HEK293 (cell line): ENCODE data around the gene PIWIL1.

ENCODE experiments used
- CTCF ChIA-PET: fragments of 350-600 bp; formaldehyde crosslinking; extraction: SDS; loops from one replicate; lab custom pipeline; 2021; ENCODE audit warnings: antibody characterized with exemption; lab: Yijun Ruan, JAX
- POLR2A ChIA-PET: fragments of 300-600 bp; formaldehyde crosslinking; extraction: SDS; loops from one replicate; lab custom pipeline; 2020; ENCODE audit warnings: antibody characterized with exemption, inconsistent platforms; lab: Yijun Ruan, JAX
- H3K27ac ChIP-seq: fragments of 200-500 bp; sonication (Bioruptor generic); 2 replicates; pipeline ENCODE4 v1.5.1; 2014; ENCODE audit warnings: low read depth, low read length, control low read depth, inconsistent platforms; ENCODE audit errors: extremely low read depth
- H3K36me3 ChIP-seq, 2 experiments: fragments of 200-500 bp in 1 of 2; sonication (Bioruptor generic) in 1 of 2; 1 replicate in 1 of 2; 2 replicates in 1 of 2; pipeline ENCODE4 v1.5.1; 2014 to 2017; ENCODE audit warnings: inconsistent platforms in 2 of 2, low read length in 2 of 2; ENCODE audit not compliant: control insufficient read depth in 2 of 2, insufficient read depth in 1 of 2
- H3K4me1 ChIP-seq: fragments of 200-500 bp; sonication (Bioruptor generic); 2 replicates; pipeline ENCODE4 v1.5.1; 2014; ENCODE audit warnings: mild to moderate bottlenecking, low read length, inconsistent platforms; ENCODE audit not compliant: control insufficient read depth, insufficient read depth
- H3K4me3 ChIP-seq: 2 replicates; pipeline ENCODE4 v1.5.1; 2011; ENCODE audit warnings: low read depth, mild to moderate bottlenecking, control low read depth, low read length, moderate library complexity
- H3K9me3 ChIP-seq: fragments of 200-500 bp; sonication (Bioruptor generic); 2 replicates; pipeline ENCODE4 v1.5.1; 2014; ENCODE audit warnings: low read depth, low read length, inconsistent platforms; ENCODE audit not compliant: control insufficient read depth, insufficient read depth
- EGR2 ChIP-seq: fragments of 450-650 bp; formaldehyde crosslinking; IDR thresholded peaks from 2 replicates; pipeline ENCODE4 v1.5.1; 2016; ENCODE audit warnings: low read depth, missing biosample characterization, missing genetic modification characterization
- GLI4 ChIP-seq: fragments of 450-650 bp; formaldehyde crosslinking; IDR thresholded peaks from 2 replicates; pipeline ENCODE4 v1.5.1; 2016; ENCODE audit warnings: missing biosample characterization, missing genetic modification characterization
- HOXA7 ChIP-seq: sonication (generic); formaldehyde crosslinking; IDR thresholded peaks from 2 replicates; pipeline ENCODE4 v1.8.1; 2022; ENCODE audit warnings: missing genetic modification reagents, borderline replicate concordance
- KLF9 ChIP-seq: fragments of 450-650 bp; formaldehyde crosslinking; IDR thresholded peaks from 2 replicates; pipeline ENCODE4 v1.5.1; 2016; ENCODE audit warnings: missing biosample characterization, missing genetic modification characterization, low read depth
- YY1 ChIP-seq: fragments of 450-650 bp; formaldehyde crosslinking; IDR thresholded peaks from 2 replicates; pipeline ENCODE4 v1.5.1; 2018; ENCODE audit warnings: missing biosample characterization, missing genetic modification characterization
- ZBTB1 ChIP-seq: fragments of 450-650 bp; formaldehyde crosslinking; IDR thresholded peaks from 2 replicates; pipeline ENCODE4 v1.5.1; 2016; ENCODE audit warnings: missing biosample characterization, missing genetic modification characterization
- ZEB2 ChIP-seq: fragments of 450-650 bp; formaldehyde crosslinking; IDR thresholded peaks from 2 replicates; pipeline ENCODE4 v1.5.1; 2016; ENCODE audit warnings: missing biosample characterization, missing genetic modification characterization
- ZFP69B ChIP-seq: fragments of 450-650 bp; formaldehyde crosslinking; IDR thresholded peaks from 2 replicates; pipeline ENCODE4 v1.5.1; 2016; ENCODE audit warnings: missing biosample characterization, missing genetic modification characterization
- ZIC2 ChIP-seq: fragments of 450-650 bp; formaldehyde crosslinking; IDR thresholded peaks from 2 replicates; pipeline ENCODE4 v1.5.1; 2016; ENCODE audit warnings: missing biosample characterization, missing genetic modification characterization
- ZNF121 ChIP-seq: fragments of 450-650 bp; formaldehyde crosslinking; IDR thresholded peaks from 2 replicates; pipeline ENCODE4 v1.5.1; 2016; ENCODE audit warnings: missing biosample characterization, missing genetic modification characterization
- ZNF146 ChIP-seq: fragments of 450-650 bp; formaldehyde crosslinking; IDR thresholded peaks from 2 replicates; pipeline ENCODE4 v1.5.1; 2016; ENCODE audit warnings: missing biosample characterization, missing genetic modification characterization
- ZNF2 ChIP-seq: fragments of 450-650 bp; formaldehyde crosslinking; IDR thresholded peaks from 2 replicates; pipeline ENCODE4 v1.5.1; 2016; ENCODE audit warnings: missing biosample characterization, missing genetic modification characterization
- ZNF223 ChIP-seq: fragments of 450-650 bp; formaldehyde crosslinking; IDR thresholded peaks from 2 replicates; pipeline ENCODE4 v1.5.1; 2016; ENCODE audit warnings: missing biosample characterization, missing genetic modification characterization
- ZNF24 ChIP-seq: fragments of 450-650 bp; formaldehyde crosslinking; IDR thresholded peaks from 2 replicates; pipeline ENCODE4 v1.5.1; 2016; ENCODE audit warnings: missing biosample characterization, missing genetic modification characterization
- ZNF311 ChIP-seq: fragments of 450-650 bp; formaldehyde crosslinking; IDR thresholded peaks from 2 replicates; pipeline ENCODE4 v1.5.1; 2017; ENCODE audit warnings: missing biosample characterization, missing genetic modification characterization, borderline replicate concordance
- ZNF324 ChIP-seq: fragments of 450-650 bp; formaldehyde crosslinking; IDR thresholded peaks from 2 replicates; pipeline ENCODE4 v1.5.1; 2016; ENCODE audit warnings: missing biosample characterization, missing genetic modification characterization
- ZNF335 ChIP-seq: fragments of 450-650 bp; formaldehyde crosslinking; conservative IDR thresholded peaks from 2 replicates; pipeline ENCODE4 v1.5.1; 2016; ENCODE audit warnings: missing biosample characterization, missing genetic modification characterization
- ZNF350 ChIP-seq: fragments of 450-650 bp; formaldehyde crosslinking; IDR thresholded peaks from 2 replicates; pipeline ENCODE4 v1.5.0; 2017; ENCODE audit warnings: missing biosample characterization, mild to moderate bottlenecking, missing genetic modification characterization
- ZNF37A ChIP-seq: fragments of 450-650 bp; IDR thresholded peaks from 2 replicates; pipeline ENCODE4 v1.5.1; 2018; ENCODE audit warnings: missing biosample characterization, missing genetic modification characterization
- ZNF585B ChIP-seq: fragments of 450-650 bp; formaldehyde crosslinking; IDR thresholded peaks from 2 replicates; pipeline ENCODE4 v1.5.1; 2016; ENCODE audit warnings: missing biosample characterization, missing genetic modification characterization
- ZNF626 ChIP-seq: fragments of 450-650 bp; sonication (Bioruptor Pico); formaldehyde crosslinking; IDR thresholded peaks from 2 replicates; pipeline ENCODE4 v1.5.1; 2018; ENCODE audit warnings: missing biosample characterization, missing genetic modification characterization, inconsistent platforms
- ZNF707 ChIP-seq: fragments of 450-650 bp; formaldehyde crosslinking; IDR thresholded peaks from 2 replicates; pipeline ENCODE4 v1.5.1; 2016; ENCODE audit warnings: missing biosample characterization, missing genetic modification characterization
- ZNF843 ChIP-seq: fragments of 450-650 bp; formaldehyde crosslinking; IDR thresholded peaks from 2 replicates; pipeline ENCODE4 v1.5.1; 2016; ENCODE audit warnings: missing biosample characterization, missing genetic modification characterization
- ZSCAN23 ChIP-seq: fragments of 450-650 bp; formaldehyde crosslinking; IDR thresholded peaks from 2 replicates; pipeline ENCODE4 v1.5.1; 2016; ENCODE audit warnings: missing biosample characterization, missing genetic modification characterization
- TF ChIP-seq, protein P1 (sequence below): fragments of 450-650 bp; formaldehyde crosslinking; IDR thresholded peaks from 2 replicates; pipeline ENCODE4 v1.5.1; 2016; ENCODE audit warnings: missing biosample characterization, missing genetic modification characterization
- TF ChIP-seq, protein P2 (sequence below): fragments of 450-650 bp; formaldehyde crosslinking; IDR thresholded peaks from 2 replicates; pipeline ENCODE4 v1.5.1; 2017; ENCODE audit warnings: missing biosample characterization, missing genetic modification characterization
- TF ChIP-seq, protein P3 (sequence below): fragments of 450-650 bp; formaldehyde crosslinking; IDR thresholded peaks from 2 replicates; pipeline ENCODE4 v1.5.1; 2016; ENCODE audit warnings: missing biosample characterization, missing genetic modification characterization, borderline replicate concordance
- TF ChIP-seq, protein P4 (sequence below): fragments of 450-650 bp; formaldehyde crosslinking; IDR thresholded peaks from 2 replicates; pipeline ENCODE4 v1.5.1; 2016; ENCODE audit warnings: missing biosample characterization, missing genetic modification characterization
- TF ChIP-seq, protein P5 (sequence below): fragments of 450-650 bp; formaldehyde crosslinking; IDR thresholded peaks from 2 replicates; pipeline ENCODE4 v1.5.1; 2017; ENCODE audit warnings: missing biosample characterization, mild to moderate bottlenecking, missing genetic modification characterization, moderate library complexity

Gene PIWIL1

DNA sequence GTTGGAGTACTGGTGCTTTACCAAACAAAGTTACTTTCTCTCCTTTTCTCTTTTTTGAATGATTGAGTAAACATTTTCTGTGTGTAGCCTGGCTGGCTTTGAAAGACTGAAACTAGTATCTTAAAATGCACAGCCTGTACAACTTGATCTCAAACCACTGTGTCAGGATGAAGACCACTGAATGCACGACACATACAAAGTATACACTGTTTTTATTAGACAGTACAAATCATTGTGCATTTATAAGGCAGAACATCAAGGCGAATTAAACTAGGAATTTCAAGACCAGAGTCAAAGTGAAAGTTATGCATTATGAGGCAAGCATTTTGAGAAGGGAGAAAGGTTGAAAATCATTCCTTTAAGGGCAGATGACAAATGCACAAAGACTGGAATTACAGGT is 59.0 kb downstream of the PIWIL1 start:
- ChIA-PET CTCF (no interaction called here), POLR2A (no interaction called here)
- H3K4me3 ChIP-seq = no peak overlapping the region
- TF ChIP-seq ZFP69B (tag by site-specific recombination) (no peak), ZNF121 (no peak), EGR2 (tag by site-specific recombination) (no peak), ZNF146 (tag by site-specific recombination) (no peak), ZBTB1 (tag by site-specific recombination) (no peak), YY1 (tag by site-specific recombination) (no peak), ZNF626 (tag by site-specific recombination) (no peak), ZNF223 (no peak), ZNF2 (no peak), ZNF335 (no peak), GLI4 (no peak), ZNF24 (tag by site-specific recombination) (no peak), ZNF585B (no peak), HOXA7 (no peak), KLF9 (tag by site-specific recombination) (no peak)
- TF ChIP-seq, protein P1, sequence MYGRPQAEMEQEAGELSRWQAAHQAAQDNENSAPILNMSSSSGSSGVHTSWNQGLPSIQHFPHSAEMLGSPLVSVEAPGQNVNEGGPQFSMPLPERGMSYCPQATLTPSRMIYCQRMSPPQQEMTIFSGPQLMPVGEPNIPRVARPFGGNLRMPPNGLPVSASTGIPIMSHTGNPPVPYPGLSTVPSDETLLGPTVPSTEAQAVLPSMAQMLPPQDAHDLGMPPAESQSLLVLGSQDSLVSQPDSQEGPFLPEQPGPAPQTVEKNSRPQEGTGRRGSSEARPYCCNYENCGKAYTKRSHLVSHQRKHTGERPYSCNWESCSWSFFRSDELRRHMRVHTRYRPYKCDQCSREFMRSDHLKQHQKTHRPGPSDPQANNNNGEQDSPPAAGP = no peak
- TF ChIP-seq, protein P2, sequence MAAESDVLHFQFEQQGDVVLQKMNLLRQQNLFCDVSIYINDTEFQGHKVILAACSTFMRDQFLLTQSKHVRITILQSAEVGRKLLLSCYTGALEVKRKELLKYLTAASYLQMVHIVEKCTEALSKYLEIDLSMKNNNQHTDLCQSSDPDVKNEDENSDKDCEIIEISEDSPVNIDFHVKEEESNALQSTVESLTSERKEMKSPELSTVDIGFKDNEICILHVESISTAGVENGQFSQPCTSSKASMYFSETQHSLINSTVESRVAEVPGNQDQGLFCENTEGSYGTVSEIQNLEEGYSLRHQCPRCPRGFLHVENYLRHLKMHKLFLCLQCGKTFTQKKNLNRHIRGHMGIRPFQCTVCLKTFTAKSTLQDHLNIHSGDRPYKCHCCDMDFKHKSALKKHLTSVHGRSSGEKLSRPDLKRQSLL = no peak
- TF ChIP-seq, protein P3, sequence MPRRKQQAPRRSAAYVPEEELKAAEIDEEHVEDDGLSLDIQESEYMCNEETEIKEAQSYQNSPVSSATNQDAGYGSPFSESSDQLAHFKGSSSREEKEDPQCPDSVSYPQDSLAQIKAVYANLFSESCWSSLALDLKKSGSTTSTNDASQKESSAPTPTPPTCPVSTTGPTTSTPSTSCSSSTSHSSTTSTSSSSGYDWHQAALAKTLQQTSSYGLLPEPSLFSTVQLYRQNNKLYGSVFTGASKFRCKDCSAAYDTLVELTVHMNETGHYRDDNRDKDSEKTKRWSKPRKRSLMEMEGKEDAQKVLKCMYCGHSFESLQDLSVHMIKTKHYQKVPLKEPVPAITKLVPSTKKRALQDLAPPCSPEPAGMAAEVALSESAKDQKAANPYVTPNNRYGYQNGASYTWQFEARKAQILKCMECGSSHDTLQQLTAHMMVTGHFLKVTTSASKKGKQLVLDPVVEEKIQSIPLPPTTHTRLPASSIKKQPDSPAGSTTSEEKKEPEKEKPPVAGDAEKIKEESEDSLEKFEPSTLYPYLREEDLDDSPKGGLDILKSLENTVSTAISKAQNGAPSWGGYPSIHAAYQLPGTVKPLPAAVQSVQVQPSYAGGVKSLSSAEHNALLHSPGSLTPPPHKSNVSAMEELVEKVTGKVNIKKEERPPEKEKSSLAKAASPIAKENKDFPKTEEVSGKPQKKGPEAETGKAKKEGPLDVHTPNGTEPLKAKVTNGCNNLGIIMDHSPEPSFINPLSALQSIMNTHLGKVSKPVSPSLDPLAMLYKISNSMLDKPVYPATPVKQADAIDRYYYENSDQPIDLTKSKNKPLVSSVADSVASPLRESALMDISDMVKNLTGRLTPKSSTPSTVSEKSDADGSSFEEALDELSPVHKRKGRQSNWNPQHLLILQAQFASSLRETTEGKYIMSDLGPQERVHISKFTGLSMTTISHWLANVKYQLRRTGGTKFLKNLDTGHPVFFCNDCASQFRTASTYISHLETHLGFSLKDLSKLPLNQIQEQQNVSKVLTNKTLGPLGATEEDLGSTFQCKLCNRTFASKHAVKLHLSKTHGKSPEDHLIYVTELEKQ (tag by site-specific recombination) = no peak
- TF ChIP-seq, protein P4, sequence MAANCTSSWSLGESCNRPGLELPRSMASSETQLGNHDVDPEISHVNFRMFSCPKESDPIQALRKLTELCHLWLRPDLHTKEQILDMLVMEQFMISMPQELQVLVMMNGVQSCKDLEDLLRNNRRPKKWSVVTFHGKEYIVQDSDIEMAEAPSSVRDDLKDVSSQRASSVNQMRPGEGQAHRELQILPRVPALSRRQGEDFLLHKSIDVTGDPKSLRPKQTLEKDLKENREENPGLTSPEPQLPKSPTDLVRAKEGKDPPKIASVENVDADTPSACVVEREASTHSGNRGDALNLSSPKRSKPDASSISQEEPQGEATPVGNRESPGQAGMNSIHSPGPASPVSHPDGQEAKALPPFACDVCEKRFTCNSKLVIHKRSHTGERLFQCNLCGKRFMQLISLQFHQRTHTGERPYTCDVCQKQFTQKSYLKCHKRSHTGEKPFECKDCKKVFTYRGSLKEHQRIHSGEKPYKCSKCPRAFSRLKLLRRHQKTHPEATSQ = no peak
- H3K9me3 ChIP-seq = no peaks in the 10 kb centered on the region
- H3K36me3 ChIP-seq = no peaks in the 10 kb centered on the region
- H3K4me1 ChIP-seq = no peaks in the 10 kb centered on the region
- no peak overlapping the region for H3K27ac ChIP-seq

DNA sequence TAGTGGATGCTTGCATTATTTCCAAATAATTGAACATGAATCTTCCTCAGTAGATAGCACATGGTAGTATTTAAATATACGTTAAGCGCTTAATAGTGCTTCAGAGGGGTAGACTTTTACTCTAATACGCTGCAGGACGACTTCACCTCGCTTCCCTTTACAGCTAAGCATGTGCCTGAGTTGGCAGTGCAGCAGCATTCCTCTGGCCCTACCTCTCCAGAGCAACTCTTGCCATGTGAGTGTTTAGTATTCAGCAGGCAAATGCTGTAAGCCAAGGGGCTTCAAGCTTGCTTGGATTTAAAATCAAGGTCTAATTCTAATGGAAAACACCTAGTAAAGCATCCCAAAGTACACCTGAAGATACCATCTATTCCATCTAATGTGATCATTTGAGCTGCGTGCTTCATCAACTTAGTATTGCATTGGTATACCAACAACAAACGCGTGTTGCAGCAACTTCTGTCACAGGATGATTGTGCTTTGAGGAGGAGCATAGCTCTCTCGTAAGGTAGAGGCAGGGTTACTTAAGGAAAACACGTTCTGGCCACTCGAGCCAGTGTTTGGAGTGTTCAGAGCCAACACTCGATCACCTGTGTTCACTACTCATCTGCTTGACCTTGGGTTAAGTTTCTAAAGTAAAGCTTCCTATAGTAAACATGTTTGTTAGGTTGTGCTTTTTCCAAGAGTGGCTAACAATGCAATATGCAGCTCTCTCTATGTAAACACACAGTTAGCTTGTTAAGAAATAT is 60.6 kb downstream of the PIWIL1 start:
- Histone ChIP-seq H3K36me3 (no peaks in the 10 kb centered on the region), H3K27ac (no peak overlapping the region), H3K4me3 (no peak overlapping the region), H3K9me3 (no peaks in the 10 kb centered on the region), H3K4me1 (no peaks in the 10 kb centered on the region)
- CTCF ChIA-PET = interaction anchor here (0.6 kb wide), 2 partner anchors 23 to 90 kb away, joined by 3 read pairs; no protein-coding TSS in a partner anchor
- POLR2A ChIA-PET = no interaction called here
- TF ChIP-seq ZEB2 (no peak), ZNF311 (tag by site-specific recombination) (no peak), ZBTB1 (tag by site-specific recombination) (no peak), ZSCAN23 (tag by site-specific recombination) (no peak), ZNF350 (tag by site-specific recombination) (no peak), ZNF843 (no peak), ZNF223 (no peak), ZNF324 (tag by site-specific recombination) (no peak), ZIC2 (tag by site-specific recombination) (no peak), ZNF707 (tag by site-specific recombination) (no peak), ZNF37A (tag by site-specific recombination) (no peak)
- TF ChIP-seq, protein P5, sequence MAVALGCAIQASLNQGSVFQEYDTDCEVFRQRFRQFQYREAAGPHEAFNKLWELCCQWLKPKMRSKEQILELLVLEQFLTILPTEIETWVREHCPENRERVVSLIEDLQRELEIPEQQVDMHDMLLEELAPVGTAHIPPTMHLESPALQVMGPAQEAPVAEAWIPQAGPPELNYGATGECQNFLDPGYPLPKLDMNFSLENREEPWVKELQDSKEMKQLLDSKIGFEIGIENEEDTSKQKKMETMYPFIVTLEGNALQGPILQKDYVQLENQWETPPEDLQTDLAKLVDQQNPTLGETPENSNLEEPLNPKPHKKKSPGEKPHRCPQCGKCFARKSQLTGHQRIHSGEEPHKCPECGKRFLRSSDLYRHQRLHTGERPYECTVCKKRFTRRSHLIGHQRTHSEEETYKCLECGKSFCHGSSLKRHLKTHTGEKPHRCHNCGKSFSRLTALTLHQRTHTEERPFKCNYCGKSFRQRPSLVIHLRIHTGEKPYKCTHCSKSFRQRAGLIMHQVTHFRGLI (tag by site-specific recombination) = no peak
